HL-60 (cell line): ENCODE data around the gene PNPLA2.

Experiments
- DNase-seq, 2 experiments: peaks; one replicate each; pipeline ENCODE4 v3.0.0-alpha.2; 2010 to 2020; ENCODE audit warnings: low read depth in 1 of 2, low spot score in 1 of 2
- H3K27ac ChIP-seq: fragments of 250-450 bp; sonication (Bioruptor Pico); replicated peaks from 2 replicates; pipeline ENCODE4 v1.5.1; 2020; ENCODE audit warnings: mild to moderate bottlenecking, moderate library complexity
- H3K27me3 ChIP-seq: fragments of 250-450 bp; sonication (Bioruptor Pico); 2 replicates; pipeline ENCODE4 v1.5.1; 2021; ENCODE audit warnings: mild to moderate bottlenecking, moderate library complexity; ENCODE audit not compliant: insufficient read depth, poor library complexity, severe bottlenecking
- H3K4me3 ChIP-seq: replicated peaks from 2 replicates; pipeline ENCODE4 v1.5.1; 2011; ENCODE audit warnings: mild to moderate bottlenecking, control low read depth, low read length; ENCODE audit not compliant: insufficient read depth
- GABPA ChIP-seq: IDR thresholded peaks from 2 replicates; pipeline ENCODE4 v1.6.1; 2012; ENCODE audit warnings: low read depth
- POLR2AphosphoS5 ChIP-seq: IDR thresholded peaks from 2 replicates; pipeline ENCODE4 v1.6.1; 2012; ENCODE audit warnings: low read depth
- SPI1 ChIP-seq: IDR thresholded peaks from 2 replicates; pipeline ENCODE4 v1.6.1; 2012; ENCODE audit warnings: low read depth, mild to moderate bottlenecking, borderline replicate concordance
- TF ChIP-seq, protein P1 (sequence below): IDR thresholded peaks from 2 replicates; pipeline ENCODE4 v1.6.1; 2012; ENCODE audit warnings: low read depth; ENCODE audit not compliant: insufficient replicate concordance
- TF ChIP-seq, protein P2 (sequence below): IDR thresholded peaks from one replicate; pipeline ENCODE4 v1.5.1; 2011; ENCODE audit warnings: low read length, control low read depth, inconsistent platforms; ENCODE audit not compliant: insufficient read depth

The PNPLA2 gene

DNA sequence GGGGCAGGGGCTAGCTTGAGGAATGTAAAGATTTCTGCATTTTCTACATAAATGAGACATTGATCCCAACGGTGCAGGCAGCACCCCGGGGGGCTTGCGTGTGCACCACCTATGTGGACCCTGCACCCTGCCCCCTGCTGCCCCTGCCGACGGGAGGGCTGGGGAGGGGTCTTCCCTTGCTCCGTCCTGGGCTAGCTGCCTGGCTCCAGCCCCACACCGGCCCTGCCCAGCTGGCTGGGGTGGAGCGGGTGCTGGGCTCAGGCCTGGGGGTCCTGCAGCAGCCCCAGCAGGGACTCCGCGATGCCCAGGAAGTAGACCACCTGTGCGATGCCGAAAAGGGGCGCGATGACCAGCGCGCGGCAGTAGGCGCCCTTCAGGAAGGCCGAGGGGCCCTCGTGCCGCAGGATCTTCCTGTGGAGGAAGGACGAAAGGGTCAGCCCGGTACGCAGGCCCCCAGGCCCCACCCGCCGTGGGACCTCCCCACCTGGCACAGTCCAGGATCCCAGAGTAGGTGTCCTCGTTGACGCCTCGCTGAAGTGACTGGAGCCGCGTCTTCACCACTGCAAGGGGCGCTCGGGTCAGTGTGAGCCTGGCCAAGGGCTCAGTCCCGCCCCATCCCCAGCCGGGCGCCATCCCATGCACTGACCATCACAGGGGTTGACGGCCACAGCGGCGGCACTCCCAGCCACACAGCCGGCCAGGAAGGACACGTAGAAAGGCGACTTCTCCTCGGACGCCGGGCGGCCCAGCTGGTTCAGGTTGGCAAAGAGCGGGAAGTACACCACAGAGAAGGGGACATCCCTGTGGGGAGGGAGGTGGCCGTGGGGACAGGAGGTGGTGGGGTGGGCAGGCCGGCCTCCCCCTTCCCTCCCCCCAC lies 26.8 kb upstream of the PNPLA2 start:
- no peak overlapping the region for H3K27ac ChIP-seq
- TF ChIP-seq, protein P1, sequence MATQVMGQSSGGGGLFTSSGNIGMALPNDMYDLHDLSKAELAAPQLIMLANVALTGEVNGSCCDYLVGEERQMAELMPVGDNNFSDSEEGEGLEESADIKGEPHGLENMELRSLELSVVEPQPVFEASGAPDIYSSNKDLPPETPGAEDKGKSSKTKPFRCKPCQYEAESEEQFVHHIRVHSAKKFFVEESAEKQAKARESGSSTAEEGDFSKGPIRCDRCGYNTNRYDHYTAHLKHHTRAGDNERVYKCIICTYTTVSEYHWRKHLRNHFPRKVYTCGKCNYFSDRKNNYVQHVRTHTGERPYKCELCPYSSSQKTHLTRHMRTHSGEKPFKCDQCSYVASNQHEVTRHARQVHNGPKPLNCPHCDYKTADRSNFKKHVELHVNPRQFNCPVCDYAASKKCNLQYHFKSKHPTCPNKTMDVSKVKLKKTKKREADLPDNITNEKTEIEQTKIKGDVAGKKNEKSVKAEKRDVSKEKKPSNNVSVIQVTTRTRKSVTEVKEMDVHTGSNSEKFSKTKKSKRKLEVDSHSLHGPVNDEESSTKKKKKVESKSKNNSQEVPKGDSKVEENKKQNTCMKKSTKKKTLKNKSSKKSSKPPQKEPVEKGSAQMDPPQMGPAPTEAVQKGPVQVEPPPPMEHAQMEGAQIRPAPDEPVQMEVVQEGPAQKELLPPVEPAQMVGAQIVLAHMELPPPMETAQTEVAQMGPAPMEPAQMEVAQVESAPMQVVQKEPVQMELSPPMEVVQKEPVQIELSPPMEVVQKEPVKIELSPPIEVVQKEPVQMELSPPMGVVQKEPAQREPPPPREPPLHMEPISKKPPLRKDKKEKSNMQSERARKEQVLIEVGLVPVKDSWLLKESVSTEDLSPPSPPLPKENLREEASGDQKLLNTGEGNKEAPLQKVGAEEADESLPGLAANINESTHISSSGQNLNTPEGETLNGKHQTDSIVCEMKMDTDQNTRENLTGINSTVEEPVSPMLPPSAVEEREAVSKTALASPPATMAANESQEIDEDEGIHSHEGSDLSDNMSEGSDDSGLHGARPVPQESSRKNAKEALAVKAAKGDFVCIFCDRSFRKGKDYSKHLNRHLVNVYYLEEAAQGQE, result no peak
- no peak for TF ChIP-seq POLR2AphosphoS5
- TF ChIP-seq SPI1, result no peak
- TF ChIP-seq, protein P2, sequence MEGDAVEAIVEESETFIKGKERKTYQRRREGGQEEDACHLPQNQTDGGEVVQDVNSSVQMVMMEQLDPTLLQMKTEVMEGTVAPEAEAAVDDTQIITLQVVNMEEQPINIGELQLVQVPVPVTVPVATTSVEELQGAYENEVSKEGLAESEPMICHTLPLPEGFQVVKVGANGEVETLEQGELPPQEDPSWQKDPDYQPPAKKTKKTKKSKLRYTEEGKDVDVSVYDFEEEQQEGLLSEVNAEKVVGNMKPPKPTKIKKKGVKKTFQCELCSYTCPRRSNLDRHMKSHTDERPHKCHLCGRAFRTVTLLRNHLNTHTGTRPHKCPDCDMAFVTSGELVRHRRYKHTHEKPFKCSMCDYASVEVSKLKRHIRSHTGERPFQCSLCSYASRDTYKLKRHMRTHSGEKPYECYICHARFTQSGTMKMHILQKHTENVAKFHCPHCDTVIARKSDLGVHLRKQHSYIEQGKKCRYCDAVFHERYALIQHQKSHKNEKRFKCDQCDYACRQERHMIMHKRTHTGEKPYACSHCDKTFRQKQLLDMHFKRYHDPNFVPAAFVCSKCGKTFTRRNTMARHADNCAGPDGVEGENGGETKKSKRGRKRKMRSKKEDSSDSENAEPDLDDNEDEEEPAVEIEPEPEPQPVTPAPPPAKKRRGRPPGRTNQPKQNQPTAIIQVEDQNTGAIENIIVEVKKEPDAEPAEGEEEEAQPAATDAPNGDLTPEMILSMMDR, result no peak
- no peak for TF ChIP-seq GABPA
- peaks cover 6% of the 10 kb centered on the region for H3K27me3 ChIP-seq
- no peak overlapping the region for H3K4me3 ChIP-seq
- DNase-seq, result no peak

DNA sequence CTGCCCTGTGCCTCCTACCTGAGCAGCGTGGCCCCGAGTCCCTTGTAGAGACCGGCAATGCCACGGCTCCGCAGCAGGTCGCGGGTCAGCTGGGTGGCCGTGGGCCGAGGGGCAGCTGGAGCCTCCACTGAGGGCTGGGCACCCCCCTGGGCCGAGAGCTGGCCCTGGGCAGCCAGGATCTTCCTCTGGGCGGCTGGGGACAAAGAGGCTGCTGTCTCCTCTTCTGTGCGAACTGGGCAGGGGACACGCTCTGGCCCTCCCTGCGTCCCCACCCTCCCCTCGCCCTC lies 26.2 kb upstream of the PNPLA2 start:
- Histone ChIP-seq H3K27me3 (peaks cover 6% of the 10 kb centered on the region), H3K4me3 (no peak overlapping the region), H3K27ac (no peak overlapping the region)
- TF ChIP-seq SPI1, result no peak
- TF ChIP-seq, protein P1, result no peak
- TF ChIP-seq, protein P2, result no peak
- no peak for TF ChIP-seq POLR2AphosphoS5
- no peak for TF ChIP-seq GABPA
- no peak for DNase-seq

DNA sequence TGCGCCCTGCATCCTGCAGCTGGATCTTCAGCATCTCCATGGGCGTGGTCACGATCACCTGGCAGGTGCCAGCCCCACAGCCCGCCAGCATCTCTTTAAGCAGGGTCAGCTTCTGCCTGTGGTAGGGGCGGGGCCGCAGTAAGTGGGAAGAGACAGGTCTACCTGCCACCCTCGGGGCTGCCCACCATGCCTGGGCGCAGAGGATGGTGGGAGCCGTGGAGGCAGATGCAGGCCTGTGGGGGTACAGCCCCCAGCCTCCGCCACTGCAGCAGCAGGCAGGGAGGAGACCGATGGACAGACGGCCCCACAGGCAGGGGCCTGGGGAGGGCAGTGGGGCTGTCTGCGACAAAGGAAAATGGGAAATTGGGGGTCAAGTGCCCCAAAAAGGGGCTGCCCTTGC lies 25.8 kb upstream of the PNPLA2 start:
- H3K27ac ChIP-seq, result no peak overlapping the region
- H3K27me3 ChIP-seq, result peaks cover 6% of the 10 kb centered on the region
- DNase-seq, result no peak
- no peak overlapping the region for H3K4me3 ChIP-seq
- TF ChIP-seq GABPA, result no peak
- TF ChIP-seq, protein P1, result no peak
- no peak for TF ChIP-seq POLR2AphosphoS5
- TF ChIP-seq SPI1, result no peak
- TF ChIP-seq, protein P2, result no peak
